ENCODE data around the gene RHPN2.
"Not testable (repeated sequence)": the region's sequence is repeated elsewhere in the genome, so short reads cannot be mapped to it uniquely, and the experiment has no call there.

Gene RHPN2

GRCh38 chr19:32971715-32972540 is 92.8 kb downstream of the RHPN2 start, which contains the start of the genes CEP89 and FAAP24:
CEP89 (minus strand) TSS chr19:32971958; CDS start chr19:32971874, 84 bp downstream.
FAAP24 (plus strand) TSS chr19:32972242; CDS start chr19:32973197, 955 bp downstream.
- peak; percentile 97 for DNase-seq

- DNase-seq: no peak
Measured at GRCh38 chr19:32971012-32971595, 93.6 kb downstream of the RHPN2 start.

GRCh38 chr19:32969549-32969948 is 95.1 kb downstream of the RHPN2 start:
- DNase-seq: no peak

GRCh38 chr19:32966750-32967149 is 97.9 kb downstream of the RHPN2 start:
- no peak for DNase-seq

- DNase-seq: no peak
Measured at GRCh38 chr19:32945260-32945659, 119.4 kb downstream of the RHPN2 start.

GRCh38 chr19:32941273-32941672 is 123.4 kb downstream of the RHPN2 start:
- not testable (repeated sequence) for DNase-seq

- DNase-seq: no peak
Measured at GRCh38 chr19:32936065-32936464, 128.6 kb downstream of the RHPN2 start.

- no peak for DNase-seq
Measured at GRCh38 chr19:32935629-32936028, 129.1 kb downstream of the RHPN2 start.

GRCh38 chr19:32933571-32933970 is 131.1 kb downstream of the RHPN2 start:
- no peak for DNase-seq

- DNase-seq: no peak
Measured at GRCh38 chr19:32930567-32930966, 134.1 kb downstream of the RHPN2 start.

GRCh38 chr19:32928806-32929205 is 135.9 kb downstream of the RHPN2 start:
- no peak for DNase-seq
